Measurements from ENCODE around the gene RAB11FIP4. TPM values are rescaled to one million over a fixed set of nuclear protein-coding genes. Genes with fewer than 3 reads are reported as not detected.

The RAB11FIP4 gene
- total and polyA plus RNA-seq, 2 donors (not counting 3 experiments of a cell fraction or from before 2014, with no cell fraction given), result 0.08 to 0.38 TPM

DNA sequence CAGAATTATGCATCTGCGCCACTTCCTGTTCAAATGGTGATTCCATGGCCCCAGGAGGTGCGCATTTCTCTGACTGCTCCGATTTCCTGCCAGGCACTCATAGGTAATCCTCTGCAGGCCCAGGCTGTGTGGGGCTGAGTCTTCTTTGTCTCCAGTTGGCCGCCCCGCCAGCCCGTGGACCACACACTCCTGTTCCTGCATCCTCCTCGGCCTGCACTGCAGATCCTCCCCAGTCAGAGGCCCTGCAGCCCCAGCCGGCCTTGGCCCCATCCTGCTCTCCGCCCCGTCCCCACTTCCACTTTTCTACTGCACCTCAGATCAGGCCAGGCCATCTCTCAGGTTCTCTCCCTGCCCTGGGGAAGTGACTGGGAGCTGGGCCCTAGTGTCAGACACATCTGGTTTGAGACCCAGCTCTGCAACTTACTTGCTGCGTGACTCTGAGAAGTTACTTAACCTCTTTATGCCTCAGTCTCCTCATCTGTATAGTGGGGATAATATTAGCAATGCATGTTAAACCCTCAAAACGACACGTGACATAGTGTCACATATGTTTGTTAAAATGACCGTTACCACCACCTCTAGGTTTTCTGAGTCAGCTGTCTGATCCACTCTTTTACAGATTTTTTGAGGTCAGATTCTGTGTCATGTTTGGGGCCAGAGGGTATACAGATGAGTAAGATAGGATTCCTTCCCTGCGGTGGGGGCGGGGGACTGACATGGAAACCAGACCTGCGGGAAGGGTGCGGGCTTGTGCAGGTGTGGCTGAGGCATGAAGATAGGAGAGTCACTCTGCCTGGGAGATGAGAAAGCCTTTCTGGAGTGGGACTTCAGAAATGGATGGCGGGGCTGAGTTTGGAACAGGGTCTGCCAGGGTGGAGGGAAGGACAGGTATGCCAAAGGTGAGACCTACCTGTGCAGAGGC, 12.8 kb downstream of the RAB11FIP4 start:
- H3K4me3 ChIP-seq (replicated peaks in 1 of 3; ENCODE audit: insufficient read depth in 1 of 3, low read depth in 1 of 3, low read length in 3 of 3), result no peak overlapping the region
- H3K4me2 ChIP-seq (ENCODE audit: insufficient read depth, low read length), result no peak overlapping the region
- no peaks in the 10 kb centered on the region for H3K36me3 ChIP-seq (ENCODE audit: control insufficient read depth in 2 of 2, extremely low read depth in 1 of 2, insufficient read depth in 2 of 2, low read length in 2 of 2)
- no peak overlapping the region for H2AFZ ChIP-seq (ENCODE audit: low read depth, low read length)
- intact Hi-C loops (cut with micrococcal nuclease), result no loop called here
- CTCF ChIA-PET, result no interaction called here
- no peaks in the 10 kb centered on the region for H4K20me1 ChIP-seq (replicated peaks; ENCODE audit: control insufficient read depth, extremely low read depth, insufficient read depth, low read length)
- BruUV-seq (replicated peaks), result no TSS peak
- H3K27me3 ChIP-seq (ENCODE audit: control insufficient read depth in 2 of 2, insufficient read depth in 2 of 2, low read length in 2 of 2), result peaks cover 3 to 11% of the 10 kb centered on the region in 2 experiments
- TF ChIP-seq POLR2A (IDR thresholded peaks at IDR 0.05; ENCODE audit: low read depth, low read length), result no peak
- TF ChIP-seq, protein P1, sequence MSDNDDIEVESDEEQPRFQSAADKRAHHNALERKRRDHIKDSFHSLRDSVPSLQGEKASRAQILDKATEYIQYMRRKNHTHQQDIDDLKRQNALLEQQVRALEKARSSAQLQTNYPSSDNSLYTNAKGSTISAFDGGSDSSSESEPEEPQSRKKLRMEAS (IDR thresholded peaks at IDR 0.05; ENCODE audit: insufficient read depth, insufficient read length), result no peak
- TF ChIP-seq MYC (IDR thresholded peaks at IDR 0.05; ENCODE audit: low read depth, low read length), result no peak
- TF ChIP-seq GATA2 (IDR thresholded peaks at IDR 0.05; ENCODE audit: insufficient read depth, insufficient read length, low read depth, low read length), result no peak
- no peak for TF ChIP-seq FOS (IDR thresholded peaks at IDR 0.05; ENCODE audit: borderline replicate concordance, insufficient read depth, low read length)
- TF ChIP-seq JUN (IDR thresholded peaks at IDR 0.05; ENCODE audit: borderline replicate concordance, insufficient read depth, insufficient read length, low read depth), result no peak
- TF ChIP-seq, protein P2, sequence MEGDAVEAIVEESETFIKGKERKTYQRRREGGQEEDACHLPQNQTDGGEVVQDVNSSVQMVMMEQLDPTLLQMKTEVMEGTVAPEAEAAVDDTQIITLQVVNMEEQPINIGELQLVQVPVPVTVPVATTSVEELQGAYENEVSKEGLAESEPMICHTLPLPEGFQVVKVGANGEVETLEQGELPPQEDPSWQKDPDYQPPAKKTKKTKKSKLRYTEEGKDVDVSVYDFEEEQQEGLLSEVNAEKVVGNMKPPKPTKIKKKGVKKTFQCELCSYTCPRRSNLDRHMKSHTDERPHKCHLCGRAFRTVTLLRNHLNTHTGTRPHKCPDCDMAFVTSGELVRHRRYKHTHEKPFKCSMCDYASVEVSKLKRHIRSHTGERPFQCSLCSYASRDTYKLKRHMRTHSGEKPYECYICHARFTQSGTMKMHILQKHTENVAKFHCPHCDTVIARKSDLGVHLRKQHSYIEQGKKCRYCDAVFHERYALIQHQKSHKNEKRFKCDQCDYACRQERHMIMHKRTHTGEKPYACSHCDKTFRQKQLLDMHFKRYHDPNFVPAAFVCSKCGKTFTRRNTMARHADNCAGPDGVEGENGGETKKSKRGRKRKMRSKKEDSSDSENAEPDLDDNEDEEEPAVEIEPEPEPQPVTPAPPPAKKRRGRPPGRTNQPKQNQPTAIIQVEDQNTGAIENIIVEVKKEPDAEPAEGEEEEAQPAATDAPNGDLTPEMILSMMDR (IDR thresholded peaks at IDR 0.05; ENCODE audit: extremely low read depth in 1 of 2, insufficient read depth in 1 of 2, low read depth in 1 of 2, low read length in 2 of 2), result no peak
- no peak for TF ChIP-seq POLR2AphosphoS5 (IDR thresholded peaks at IDR 0.05; ENCODE audit: insufficient read depth, low read depth, low read length)
- TF ChIP-seq EZH2 (IDR thresholded peaks at IDR 0.05; ENCODE audit: borderline replicate concordance, low read depth, low read length, severe bottlenecking), result no peak
- DNase-seq (ENCODE audit: low read depth, low spot score) (no peak), FAIRE-seq (no peak)
- no peaks in the 10 kb centered on the region for H3K79me2 ChIP-seq (ENCODE audit: control insufficient read depth, insufficient read depth, low read length)
- no peaks in the 10 kb centered on the region for H3K9me1 ChIP-seq (replicated peaks; ENCODE audit: control insufficient read depth, extremely low read depth, insufficient read depth, low read length)
- POLR2A ChIA-PET, result no interaction called here
- no peak overlapping the region for H3K9ac ChIP-seq (replicated peaks; ENCODE audit: extremely low read depth, insufficient read depth, low read length)
- no peaks in the 10 kb centered on the region for H3K9me3 ChIP-seq (replicated peaks; ENCODE audit: control insufficient read depth, insufficient read depth, low read length)
- no peaks in the 10 kb centered on the region for H3K4me1 ChIP-seq (ENCODE audit: control insufficient read depth, extremely low read depth, insufficient read depth, low read length)
- no peak overlapping the region for H3K27ac ChIP-seq (ENCODE audit: insufficient read depth, low read depth, low read length)
- dilution Hi-C loops (cut with MboI; ENCODE audit: extremely low pct_ligation_motif_present, low sequenced_read_pairs), result no loop called here
